Chondrocyte (in vitro differentiated cells): Measurements from ENCODE around the gene NAA10. TPM values are rescaled to one million over a fixed set of nuclear protein-coding genes. Genes with fewer than 3 reads are reported as not detected.
A peak's percentile ranks its signal among the peaks of the same experiment; 100 is the strongest.
"Not testable (repeated sequence)": the region's sequence is repeated elsewhere in the genome, so short reads cannot be mapped to it uniquely, and the experiment has no call there.

Experiments used
- DNase-seq: peaks from one replicate; pipeline ENCODE4 v3.0.0; 2021; ENCODE audit warnings: mixed read lengths, low spot score
- H3K27ac Mint-ChIP-seq: one replicate; pipeline ENCODE4 v1.8.0; 2021; ENCODE audit warnings: mild to moderate bottlenecking, moderate library complexity, mixed read lengths; ENCODE audit not compliant: unreplicated experiment
- H3K27me3 Mint-ChIP-seq: 2 replicates; pipeline ENCODE4 v1.8.0; 2021; ENCODE audit warnings: low read depth, mixed read lengths
- H3K36me3 Mint-ChIP-seq: 2 replicates; pipeline ENCODE4 v1.8.0; 2021; ENCODE audit warnings: low read depth, mixed read lengths
- H3K4me1 Mint-ChIP-seq: 2 replicates; pipeline ENCODE4 v1.8.0; 2021; ENCODE audit warnings: low read depth, mild to moderate bottlenecking, mixed read lengths
- H3K4me3 Mint-ChIP-seq: one replicate; pipeline ENCODE4 v1.8.0; 2021; ENCODE audit warnings: mild to moderate bottlenecking, moderate library complexity, mixed read lengths; ENCODE audit not compliant: unreplicated experiment
- H3K9me3 Mint-ChIP-seq: 2 replicates; pipeline ENCODE4 v1.8.0; 2021; ENCODE audit warnings: low read depth, mixed read lengths
- CTCF ChIP-seq: fragments of 200-600 bp; sonication (generic); IDR thresholded peaks from 2 replicates; pipeline ENCODE4 v1.5.0; 2021; ENCODE audit warnings: antibody characterized with exemption, mild to moderate bottlenecking, moderate library complexity
- long read RNA-seq: library from polyadenylated mRNA; stranded (forward); transcript quantifications from one replicate; pipeline ENCODE4 v2.0.0, GENCODE V29; 2021
- total RNA-seq: library from RNA; stranded (reverse); gene quantifications from 3 replicates; pipeline ENCODE4 v1.2.1, GENCODE V29; 2021

The NAA10 gene
- total RNA-seq, result 89.5 to 99.8 TPM (median 91.4 TPM) in 3 replicates
- long read RNA-seq, transcript NAA10-208 (8 exons, 1,772 nt), result major isoform, 61 of 74 reads
- long read RNA-seq, partial matches to known transcripts, result 2 of 74 reads
- long read RNA-seq, other reads (novel, unspliced or antisense), result 3 of 74 reads

- Mint-ChIP-seq H3K4me1 (peaks cover 10% of the 10 kb centered on the region), H3K4me3 (peak within 1 kb of the TSS; percentile 81), H3K36me3 (peaks cover 4% of the 10 kb centered on the region), H3K27me3 (no peaks in the 10 kb centered on the region), H3K27ac (peak within 1 kb of the TSS; percentile 34), H3K9me3 (no peaks in the 10 kb centered on the region)
- DNase-seq, result no peak
- TF ChIP-seq CTCF, result no peak
Observed at GRCh38 chrX:153934762-153935325, at the start of gene NAA10. NAA10 (minus strand) TSS chrX:153935037; CDS start chrX:153934904, 133 bp downstream.

GRCh38 chrX:153983321-153983801, 48.5 kb upstream of the NAA10 start:
- H3K9me3 Mint-ChIP-seq, result no peaks in the 10 kb centered on the region

GRCh38 chrX:153981771-153982533, 47.1 kb upstream of the NAA10 start:
- DNase-seq, result no peak
- H3K27ac Mint-ChIP-seq, result no peak overlapping the region
- TF ChIP-seq CTCF, result no peak
- H3K4me3 Mint-ChIP-seq, result no peak overlapping the region
- H3K36me3 Mint-ChIP-seq, result peaks cover 4% of the 10 kb centered on the region
- no peaks in the 10 kb centered on the region for H3K27me3 Mint-ChIP-seq
- no peaks in the 10 kb centered on the region for H3K9me3 Mint-ChIP-seq
- peaks cover 10% of the 10 kb centered on the region for H3K4me1 Mint-ChIP-seq

More at GRCh38 chrX:153983321-153983801, 48.5 kb upstream of the NAA10 start:
- no peak for TF ChIP-seq CTCF
- Mint-ChIP-seq H3K4me3 (no peak overlapping the region), H3K27me3 (no peaks in the 10 kb centered on the region), H3K4me1 (peaks cover 10% of the 10 kb centered on the region), H3K27ac (no peak overlapping the region), H3K36me3 (peaks cover 4% of the 10 kb centered on the region)
- DNase-seq, result no peak

GRCh38 chrX:153981231-153981630, 46.4 kb upstream of the NAA10 start:
- peaks cover 10% of the 10 kb centered on the region for H3K4me1 Mint-ChIP-seq
- H3K36me3 Mint-ChIP-seq, result peaks cover 4% of the 10 kb centered on the region
- no peaks in the 10 kb centered on the region for H3K27me3 Mint-ChIP-seq
- TF ChIP-seq CTCF, result no peak
- no peak overlapping the region for H3K27ac Mint-ChIP-seq
- DNase-seq, result no peak
- H3K4me3 Mint-ChIP-seq, result no peak overlapping the region
- no peaks in the 10 kb centered on the region for H3K9me3 Mint-ChIP-seq

GRCh38 chrX:153980394-153980793, 45.6 kb upstream of the NAA10 start:
- not testable (repeated sequence) for H3K36me3 Mint-ChIP-seq, DNase-seq, H3K27ac Mint-ChIP-seq, H3K27me3 Mint-ChIP-seq, H3K4me1 Mint-ChIP-seq, H3K4me3 Mint-ChIP-seq, H3K9me3 Mint-ChIP-seq
